ENCODE measurements around the gene MCCC2. TPM values are rescaled to one million over a fixed set of nuclear protein-coding genes. Genes with fewer than 3 reads are reported as not detected.
"Not testable (repeated sequence)": the region's sequence is repeated elsewhere in the genome, so short reads cannot be mapped to it uniquely, and the experiment has no call there.

The MCCC2 gene
- polyA plus RNA-seq (2013), result 40.0 TPM

DNA sequence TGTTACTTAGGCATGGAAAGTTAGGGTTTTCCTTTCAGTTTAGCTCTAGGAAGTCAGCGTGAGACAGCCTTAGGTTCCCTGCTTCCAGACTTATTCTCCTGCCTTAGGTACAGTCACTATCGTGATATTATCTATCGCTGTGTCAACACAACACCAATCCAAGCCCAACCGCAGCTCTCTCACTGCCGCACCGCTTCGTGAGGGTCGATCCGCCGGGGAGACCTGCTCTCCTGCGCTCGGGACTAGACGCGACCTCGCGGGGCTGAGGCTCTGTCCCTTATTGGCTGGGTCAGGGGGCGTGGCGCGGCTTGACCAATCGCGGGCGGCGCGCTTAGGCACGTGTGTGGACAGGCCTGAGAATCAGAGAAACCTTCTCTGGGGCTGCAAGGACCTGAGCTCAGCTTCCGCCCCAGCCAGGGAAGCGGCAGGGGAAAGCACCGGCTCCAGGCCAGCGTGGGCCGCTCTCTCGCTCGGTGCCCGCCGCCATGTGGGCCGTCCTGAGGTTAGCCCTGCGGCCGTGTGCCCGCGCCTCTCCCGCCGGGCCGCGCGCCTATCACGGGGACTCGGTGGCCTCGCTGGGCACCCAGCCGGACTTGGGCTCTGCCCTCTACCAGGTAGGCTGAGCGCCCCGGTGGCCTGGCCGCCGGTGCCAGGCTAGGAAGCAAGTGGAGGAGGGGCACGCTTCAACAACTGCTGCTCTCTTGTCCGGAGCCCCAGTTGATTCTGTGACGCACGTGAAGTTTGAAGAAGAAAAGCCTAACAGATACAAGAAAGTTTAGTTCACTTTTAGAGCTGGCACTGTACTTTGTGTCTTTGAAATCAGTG lies at the start of gene MCCC2:
Gene MCCC2 (plus strand): TSS at position 400 of the 825 bp plus-strand sequence. CDS start 86 bp downstream, at position 486.
- no peaks in the 10 kb centered on the region for H3K27me3 ChIP-seq (replicated peaks in 2 of 5; ENCODE audit: control insufficient read depth in 4 of 5, insufficient read depth in 5 of 5, low read length in 4 of 5)
- under 1% methylated on average over 55 of the region's 56 CpGs for WGBS (ENCODE audit: insufficient coverage)
- peak; percentile 96 to 98 (median 98) for DNase-seq
- peaks cover 4 to 27% (median 15%) of the 10 kb centered on the region in 4 experiments for H3K4me1 ChIP-seq (ENCODE audit: control extremely low read depth in 1 of 4, control insufficient read depth in 4 of 4, insufficient read depth in 4 of 4, low read length in 3 of 4)
- ChIA-PET POLR2A (no interaction called here), CTCF (interaction anchor here (0.5 to 1.3 kb wide), 3 partner anchors 11 to 65 kb away, joined by 3 to 4 read pairs (median 4); no protein-coding TSS in a partner anchor)
- H3K36me3 ChIP-seq (ENCODE audit: control insufficient read depth in 4 of 4, insufficient read depth in 4 of 4, low read length in 3 of 4), result no peaks in the 10 kb centered on the region
- peak within 1 kb of the TSS; percentile 60 to 87 (median 76) for H3K4me3 ChIP-seq (ENCODE audit: control insufficient read depth in 1 of 7, extremely low read depth in 1 of 7, insufficient read depth in 4 of 7, low read depth in 2 of 7, low read length in 6 of 7)
- peak within 1 kb of the TSS; percentile 70 to 89 for H3K27ac ChIP-seq (ENCODE audit: insufficient read depth in 1 of 2, low read depth in 1 of 2, low read length in 2 of 2, poor library complexity in 1 of 2, severe bottlenecking in 2 of 2)
- H3K9me3 ChIP-seq (ENCODE audit: control extremely low read depth in 1 of 5, control insufficient read depth in 4 of 5, insufficient read depth in 2 of 5, low read depth in 1 of 5, low read length in 4 of 5), result no peaks in the 10 kb centered on the region

DNA sequence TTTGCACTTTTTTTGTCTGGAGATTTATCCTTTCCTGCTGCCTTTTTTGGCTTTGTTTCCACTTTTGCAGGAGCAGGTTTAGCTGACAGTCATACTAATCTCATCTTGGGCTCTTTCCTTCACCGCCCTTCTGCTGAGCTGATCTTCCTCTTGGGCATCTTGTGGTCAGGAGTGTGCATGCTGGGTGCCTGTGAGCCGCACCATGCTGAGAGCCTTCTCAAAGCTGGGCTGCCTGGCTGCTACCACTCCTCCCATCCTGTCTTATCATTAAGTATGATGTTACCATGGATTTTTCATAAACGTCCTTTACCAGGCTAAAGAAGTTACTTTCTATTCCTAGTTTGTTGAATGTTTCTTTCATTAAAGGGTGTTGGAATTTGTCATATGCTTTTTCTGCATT lies 49.5 kb upstream of the MCCC2 start:
- Histone ChIP-seq H3K36me3 (ENCODE audit: control insufficient read depth in 4 of 4, insufficient read depth in 4 of 4, low read length in 3 of 4) (peaks cover 13 to 62% (median 23%) of the 10 kb centered on the region in 4 experiments), H3K27ac (ENCODE audit: insufficient read depth in 1 of 2, low read depth in 1 of 2, low read length in 2 of 2, poor library complexity in 1 of 2, severe bottlenecking in 2 of 2) (no peak overlapping the region), H3K4me1 (ENCODE audit: control extremely low read depth in 1 of 4, control insufficient read depth in 4 of 4, insufficient read depth in 4 of 4, low read length in 3 of 4) (peaks cover 0 to 3% (median 0%) of the 10 kb centered on the region in 4 experiments), H3K9me3 (ENCODE audit: control extremely low read depth in 1 of 5, control insufficient read depth in 4 of 5, insufficient read depth in 2 of 5, low read depth in 1 of 5, low read length in 4 of 5) (no peaks in the 10 kb centered on the region), H3K4me3 (ENCODE audit: control insufficient read depth in 1 of 7, extremely low read depth in 1 of 7, insufficient read depth in 4 of 7, low read depth in 2 of 7, low read length in 6 of 7) (no peak overlapping the region), H3K27me3 (replicated peaks in 2 of 5; ENCODE audit: control insufficient read depth in 4 of 5, insufficient read depth in 5 of 5, low read length in 4 of 5) (no peaks in the 10 kb centered on the region)
- DNase-seq, result peak; percentile 13 to 43 (median 26)
- WGBS (ENCODE audit: insufficient coverage), result 71% methylated on average over 1 of the region's 3 CpGs
- POLR2A ChIA-PET, result no interaction called here
- CTCF ChIA-PET, result no interaction called here

DNA sequence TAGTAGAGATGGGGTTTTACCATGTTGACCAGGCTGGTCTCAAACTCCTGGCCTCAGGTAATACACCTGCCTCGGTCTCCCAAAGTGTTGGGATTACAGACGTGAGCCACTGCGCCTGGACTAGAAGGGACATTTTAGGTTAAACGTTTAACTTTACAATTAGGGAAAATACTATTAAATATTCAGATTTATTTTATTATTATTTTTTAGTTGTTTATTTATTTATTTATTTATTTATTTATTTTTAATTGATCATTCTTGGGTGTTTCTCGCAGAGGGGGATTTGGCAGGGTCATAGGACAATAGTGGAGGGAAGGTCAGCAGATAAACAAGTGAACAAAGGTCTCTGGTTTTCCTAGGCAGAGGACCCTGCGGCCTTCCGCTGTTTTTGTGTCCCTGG lies 36.3 kb upstream of the MCCC2 start:
- peaks cover 17 to 70% (median 40%) of the 10 kb centered on the region in 4 experiments for H3K36me3 ChIP-seq (ENCODE audit: control insufficient read depth in 4 of 4, insufficient read depth in 4 of 4, low read length in 3 of 4)
- H3K27me3 ChIP-seq (replicated peaks in 2 of 5; ENCODE audit: control insufficient read depth in 4 of 5, insufficient read depth in 5 of 5, low read length in 4 of 5); DNase-seq; H3K9me3 ChIP-seq (ENCODE audit: control extremely low read depth in 1 of 5, control insufficient read depth in 4 of 5, insufficient read depth in 2 of 5, low read depth in 1 of 5, low read length in 4 of 5); H3K4me3 ChIP-seq (ENCODE audit: control insufficient read depth in 1 of 7, extremely low read depth in 1 of 7, insufficient read depth in 4 of 7, low read depth in 2 of 7, low read length in 6 of 7); CTCF ChIA-PET; H3K27ac ChIP-seq (ENCODE audit: insufficient read depth in 1 of 2, low read depth in 1 of 2, low read length in 2 of 2, poor library complexity in 1 of 2, severe bottlenecking in 2 of 2); POLR2A ChIA-PET; H3K4me1 ChIP-seq (ENCODE audit: control extremely low read depth in 1 of 4, control insufficient read depth in 4 of 4, insufficient read depth in 4 of 4, low read length in 3 of 4): not testable (repeated sequence)
- no CpG with 5 or more reads among the region's 7 CpGs for WGBS (ENCODE audit: insufficient coverage)

DNA sequence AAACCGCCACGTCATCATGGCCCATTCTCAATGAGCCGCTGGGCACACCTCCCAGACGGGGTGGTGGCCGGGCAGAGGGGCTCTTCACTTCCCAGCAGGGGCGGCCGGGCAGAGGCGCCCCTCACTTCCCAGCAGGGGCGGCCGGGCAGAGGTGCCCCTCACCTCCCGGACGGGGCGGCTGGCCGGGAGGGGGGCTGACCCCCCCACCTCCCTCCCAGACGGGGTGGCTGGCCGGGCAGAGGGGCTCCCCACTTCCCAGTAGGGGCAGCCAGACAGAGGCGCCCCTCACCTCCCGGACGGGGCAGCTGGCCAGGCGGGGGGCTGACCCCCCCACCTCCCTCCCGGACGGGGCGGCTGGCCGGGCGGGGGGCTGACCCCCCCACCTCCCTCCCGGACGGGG lies 35.6 kb upstream of the MCCC2 start:
- WGBS (ENCODE audit: insufficient coverage), result 95% methylated on average over 5 of the region's 27 CpGs
- DNase-seq; POLR2A ChIA-PET; H3K27ac ChIP-seq (ENCODE audit: insufficient read depth in 1 of 2, low read depth in 1 of 2, low read length in 2 of 2, poor library complexity in 1 of 2, severe bottlenecking in 2 of 2); CTCF ChIA-PET; H3K27me3 ChIP-seq (replicated peaks in 2 of 5; ENCODE audit: control insufficient read depth in 4 of 5, insufficient read depth in 5 of 5, low read length in 4 of 5); H3K4me3 ChIP-seq (ENCODE audit: control insufficient read depth in 1 of 7, extremely low read depth in 1 of 7, insufficient read depth in 4 of 7, low read depth in 2 of 7, low read length in 6 of 7); H3K9me3 ChIP-seq (ENCODE audit: control extremely low read depth in 1 of 5, control insufficient read depth in 4 of 5, insufficient read depth in 2 of 5, low read depth in 1 of 5, low read length in 4 of 5); H3K4me1 ChIP-seq (ENCODE audit: control extremely low read depth in 1 of 4, control insufficient read depth in 4 of 4, insufficient read depth in 4 of 4, low read length in 3 of 4): not testable (repeated sequence)
- H3K36me3 ChIP-seq (ENCODE audit: control insufficient read depth in 4 of 4, insufficient read depth in 4 of 4, low read length in 3 of 4), result peaks cover 16 to 65% (median 38%) of the 10 kb centered on the region in 4 experiments

DNA sequence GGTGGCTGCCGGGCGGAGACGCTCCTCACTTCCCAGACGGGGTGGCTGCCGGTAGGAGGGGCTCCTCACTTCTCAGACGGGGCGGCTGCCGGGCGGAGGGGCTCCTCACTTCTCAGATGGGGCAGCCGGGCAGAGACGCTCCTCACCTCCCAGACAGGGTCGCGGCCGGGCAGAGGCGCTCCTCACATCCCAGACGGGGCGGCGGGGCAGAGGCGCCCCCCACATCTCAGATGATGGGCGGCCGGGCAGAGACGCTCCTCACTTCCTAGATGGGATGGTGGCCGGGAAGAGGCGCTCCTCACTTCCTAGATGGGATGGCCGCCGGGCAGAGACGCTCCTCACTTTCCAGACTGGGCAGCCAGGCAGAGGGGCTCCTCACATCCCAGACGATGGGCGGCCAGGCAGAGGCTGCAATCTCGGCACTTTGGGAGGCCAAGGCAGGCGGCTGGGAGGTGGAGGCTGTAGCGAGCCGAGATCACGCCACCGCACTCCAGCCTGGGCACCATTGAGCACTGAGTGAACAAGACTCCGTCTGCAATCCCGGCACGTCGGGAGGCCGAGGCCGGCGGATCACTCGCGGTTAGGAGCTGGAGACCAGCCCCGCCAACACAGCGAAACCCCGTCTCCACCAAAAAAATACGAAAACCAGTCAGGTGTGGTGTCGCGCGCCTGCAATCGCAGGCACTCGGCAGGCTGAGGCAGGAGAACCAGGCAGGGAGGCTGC lies 35.0 kb upstream of the MCCC2 start:
- POLR2A ChIA-PET; H3K4me1 ChIP-seq (ENCODE audit: control extremely low read depth in 1 of 4, control insufficient read depth in 4 of 4, insufficient read depth in 4 of 4, low read length in 3 of 4); H3K27me3 ChIP-seq (replicated peaks in 2 of 5; ENCODE audit: control insufficient read depth in 4 of 5, insufficient read depth in 5 of 5, low read length in 4 of 5); H3K4me3 ChIP-seq (ENCODE audit: control insufficient read depth in 1 of 7, extremely low read depth in 1 of 7, insufficient read depth in 4 of 7, low read depth in 2 of 7, low read length in 6 of 7); CTCF ChIA-PET; DNase-seq; H3K9me3 ChIP-seq (ENCODE audit: control extremely low read depth in 1 of 5, control insufficient read depth in 4 of 5, insufficient read depth in 2 of 5, low read depth in 1 of 5, low read length in 4 of 5); H3K27ac ChIP-seq (ENCODE audit: insufficient read depth in 1 of 2, low read depth in 1 of 2, low read length in 2 of 2, poor library complexity in 1 of 2, severe bottlenecking in 2 of 2): not testable (repeated sequence)
- peaks cover 15 to 63% (median 39%) of the 10 kb centered on the region in 4 experiments for H3K36me3 ChIP-seq (ENCODE audit: control insufficient read depth in 4 of 4, insufficient read depth in 4 of 4, low read length in 3 of 4)
- WGBS (ENCODE audit: insufficient coverage), result 98% methylated on average over 17 of the region's 53 CpGs

DNA sequence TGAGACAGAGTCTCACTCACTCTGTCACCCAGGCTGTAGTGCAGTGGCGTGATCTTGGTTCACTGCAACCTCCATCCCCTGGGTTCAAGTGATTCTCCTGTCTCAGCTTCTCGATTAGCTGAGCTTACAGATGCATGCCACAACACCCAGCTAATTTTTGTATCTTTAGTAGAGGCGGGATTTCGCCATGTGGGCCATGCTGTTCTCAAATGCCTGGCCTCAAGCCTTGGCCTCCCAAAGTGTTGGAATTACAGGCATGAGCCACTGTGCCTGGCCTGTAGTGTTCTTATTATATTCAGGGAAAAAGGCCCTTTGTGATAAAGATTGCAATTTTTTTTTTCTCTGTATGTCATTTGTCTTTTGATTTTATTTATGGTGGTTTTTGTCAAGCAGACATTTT lies 24.0 kb upstream of the MCCC2 start:
- Histone ChIP-seq H3K4me1 (ENCODE audit: control extremely low read depth in 1 of 4, control insufficient read depth in 4 of 4, insufficient read depth in 4 of 4, low read length in 3 of 4) (no peaks in the 10 kb centered on the region), H3K36me3 (ENCODE audit: control insufficient read depth in 4 of 4, insufficient read depth in 4 of 4, low read length in 3 of 4) (peaks cover 23 to 57% (median 30%) of the 10 kb centered on the region in 4 experiments), H3K4me3 (ENCODE audit: control insufficient read depth in 1 of 7, extremely low read depth in 1 of 7, insufficient read depth in 4 of 7, low read depth in 2 of 7, low read length in 6 of 7) (no peak overlapping the region), H3K27me3 (replicated peaks in 2 of 5; ENCODE audit: control insufficient read depth in 4 of 5, insufficient read depth in 5 of 5, low read length in 4 of 5) (no peaks in the 10 kb centered on the region), H3K27ac (ENCODE audit: insufficient read depth in 1 of 2, low read depth in 1 of 2, low read length in 2 of 2, poor library complexity in 1 of 2, severe bottlenecking in 2 of 2) (no peak overlapping the region), H3K9me3 (ENCODE audit: control extremely low read depth in 1 of 5, control insufficient read depth in 4 of 5, insufficient read depth in 2 of 5, low read depth in 1 of 5, low read length in 4 of 5) (no peaks in the 10 kb centered on the region)
- no peak for DNase-seq
- ChIA-PET CTCF (interaction anchor here (0.8 kb wide), 1 partner anchor 50 kb away, joined by 3 read pairs; no protein-coding TSS in a partner anchor), POLR2A (no interaction called here)
- 92% methylated on average over 4 of the region's 4 CpGs for WGBS (ENCODE audit: insufficient coverage)

DNA sequence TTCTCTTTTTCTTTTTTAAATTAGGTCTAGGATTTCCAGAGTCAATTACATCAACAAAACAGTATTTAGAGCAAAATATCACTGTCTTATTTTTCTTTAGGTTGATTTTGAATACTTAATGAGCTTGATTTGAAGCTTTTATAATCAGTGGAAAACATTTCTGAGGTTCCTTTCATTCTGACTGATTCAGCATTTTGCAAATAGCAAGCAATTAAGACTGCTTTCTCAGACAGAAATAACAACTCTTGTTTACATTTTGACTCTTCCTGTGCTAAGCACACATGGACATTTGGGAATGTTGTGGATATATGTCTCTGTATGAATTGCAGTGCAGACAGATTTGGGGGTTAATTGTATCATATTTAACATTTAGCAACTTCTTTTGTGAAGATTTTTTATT lies 22.2 kb upstream of the MCCC2 start:
- no peaks in the 10 kb centered on the region for H3K9me3 ChIP-seq (ENCODE audit: control extremely low read depth in 1 of 5, control insufficient read depth in 4 of 5, insufficient read depth in 2 of 5, low read depth in 1 of 5, low read length in 4 of 5)
- H3K36me3 ChIP-seq (ENCODE audit: control insufficient read depth in 4 of 4, insufficient read depth in 4 of 4, low read length in 3 of 4), result peaks cover 21 to 49% (median 26%) of the 10 kb centered on the region in 4 experiments
- H3K4me1 ChIP-seq (ENCODE audit: control extremely low read depth in 1 of 4, control insufficient read depth in 4 of 4, insufficient read depth in 4 of 4, low read length in 3 of 4), result no peaks in the 10 kb centered on the region
- H3K4me3 ChIP-seq (ENCODE audit: control insufficient read depth in 1 of 7, extremely low read depth in 1 of 7, insufficient read depth in 4 of 7, low read depth in 2 of 7, low read length in 6 of 7), result no peak overlapping the region
- no peak for DNase-seq
- CTCF ChIA-PET, result no interaction called here
- no peaks in the 10 kb centered on the region for H3K27me3 ChIP-seq (replicated peaks in 2 of 5; ENCODE audit: control insufficient read depth in 4 of 5, insufficient read depth in 5 of 5, low read length in 4 of 5)
- POLR2A ChIA-PET, result no interaction called here
- no peak overlapping the region for H3K27ac ChIP-seq (ENCODE audit: insufficient read depth in 1 of 2, low read depth in 1 of 2, low read length in 2 of 2, poor library complexity in 1 of 2, severe bottlenecking in 2 of 2)
